Osteoblast (primary cell): Measurements from ENCODE around the gene CLASP2. TPM values are rescaled to one million over a fixed set of nuclear protein-coding genes. Genes with fewer than 3 reads are reported as not detected.

Source experiments
- DNase-seq: peaks from one replicate; pipeline ENCODE4 v3.0.0; 2011; ENCODE audit warnings: low spot score, mixed read lengths; ENCODE audit not compliant: insufficient read length; ENCODE audit errors: missing footprints
- H2AFZ ChIP-seq: 2 replicates; pipeline ENCODE4 v1.6.0; 2011; ENCODE audit warnings: mild to moderate bottlenecking, low read length
- H3K27ac ChIP-seq: 2 replicates; pipeline ENCODE4 v1.5.1; 2011; ENCODE audit warnings: mild to moderate bottlenecking, low read depth, low read length, moderate library complexity
- H3K27me3 ChIP-seq: 2 replicates; pipeline ENCODE4 v1.6.0; 2012; ENCODE audit warnings: mild to moderate bottlenecking, control low read depth, inconsistent platforms, low read length, moderate library complexity; ENCODE audit not compliant: insufficient read depth
- H3K36me3 ChIP-seq: 2 replicates; pipeline ENCODE4 v1.5.1; 2011; ENCODE audit warnings: mild to moderate bottlenecking, low read length, control low read depth, moderate library complexity; ENCODE audit not compliant: insufficient read depth
- H3K4me1 ChIP-seq: 2 replicates; pipeline ENCODE4 v1.5.1; 2011; ENCODE audit warnings: mild to moderate bottlenecking, low read length, control low read depth, moderate library complexity; ENCODE audit not compliant: insufficient read depth
- H3K4me2 ChIP-seq: 2 replicates; pipeline ENCODE4 v1.6.0; 2011; ENCODE audit warnings: mild to moderate bottlenecking, low read length; ENCODE audit not compliant: insufficient read depth
- H3K4me3 ChIP-seq: fragments of 200-600 bp; sonication (generic); 3 replicates; pipeline ENCODE4 v1.5.1; 2012; ENCODE audit warnings: mild to moderate bottlenecking, low read length, inconsistent platforms; ENCODE audit not compliant: insufficient read depth
- H3K79me2 ChIP-seq: 2 replicates; pipeline ENCODE4 v1.6.0; 2012; ENCODE audit warnings: mild to moderate bottlenecking, low read length, control low read depth, inconsistent platforms; ENCODE audit not compliant: insufficient read depth
- H3K9me3 ChIP-seq: 2 replicates; pipeline ENCODE4 v1.5.1; 2011; ENCODE audit warnings: low read depth, low read length, control low read depth
- H4K20me1 ChIP-seq: 2 replicates; pipeline ENCODE4 v1.6.0; 2012; ENCODE audit warnings: mild to moderate bottlenecking, low read length, control low read depth; ENCODE audit not compliant: insufficient read depth
- CTCF ChIP-seq: IDR thresholded peaks from 2 replicates; pipeline ENCODE4 v1.5.1; 2011; ENCODE audit warnings: mild to moderate bottlenecking, low read depth, low read length, moderate library complexity; ENCODE audit errors: extremely low read depth
- total RNA-seq: library from RNA; depleted of rRNA; stranded (reverse); fragments of >200 nt; gene quantifications from 2 replicates; pipeline ENCODE4 v1.2.3, GENCODE V29; 2012

The CLASP2 gene
- total RNA-seq, 1 donor = 52.1 TPM

- Histone ChIP-seq H3K79me2 (peaks cover 27% of the 10 kb centered on the region), H3K9me3 (no peaks in the 10 kb centered on the region), H3K4me3 (peak overlapping the region; percentile 63), H3K4me1 (peaks cover 43% of the 10 kb centered on the region), H3K4me2 (peak overlapping the region; percentile 93), H3K36me3 (no peaks in the 10 kb centered on the region), H3K27me3 (no peaks in the 10 kb centered on the region), H3K27ac (peak overlapping the region; percentile 47), H2AFZ (peak overlapping the region; percentile 84), H4K20me1 (no peaks in the 10 kb centered on the region)
- DNase-seq = no peak
- no peak for TF ChIP-seq CTCF
These were observed 58.1 kb downstream of the CLASP2 start for GRCh38 chr3:33659856-33660434.

- Histone ChIP-seq H3K4me3 (peak overlapping the region; percentile 63), H4K20me1 (no peaks in the 10 kb centered on the region), H3K4me2 (peak overlapping the region; percentile 93), H3K36me3 (no peaks in the 10 kb centered on the region), H3K27ac (peak overlapping the region; percentile 47), H3K27me3 (no peaks in the 10 kb centered on the region), H2AFZ (peak overlapping the region; percentile 84), H3K4me1 (peaks cover 36% of the 10 kb centered on the region), H3K79me2 (peaks cover 28% of the 10 kb centered on the region), H3K9me3 (no peaks in the 10 kb centered on the region)
- TF ChIP-seq CTCF = no peak
- DNase-seq = peak; percentile 80
These were observed 58.8 kb downstream of the CLASP2 start for GRCh38 chr3:33658991-33659848.

- Histone ChIP-seq H3K4me3 (peak overlapping the region; percentile 63), H4K20me1 (no peaks in the 10 kb centered on the region), H3K79me2 (peaks cover 32% of the 10 kb centered on the region), H3K9me3 (no peaks in the 10 kb centered on the region), H3K36me3 (no peaks in the 10 kb centered on the region), H3K27ac (no peak overlapping the region), H3K4me2 (peak overlapping the region; percentile 93), H2AFZ (peak overlapping the region; percentile 84), H3K27me3 (no peaks in the 10 kb centered on the region), H3K4me1 (peaks cover 30% of the 10 kb centered on the region)
- no peak for DNase-seq
- TF ChIP-seq CTCF = no peak
These were observed 59.4 kb downstream of the CLASP2 start for GRCh38 chr3:33658621-33658990.

GRCh38 chr3:33658039-33658438 lies 60.0 kb downstream of the CLASP2 start:
- H3K27me3 ChIP-seq = no peaks in the 10 kb centered on the region
- no peaks in the 10 kb centered on the region for H3K36me3 ChIP-seq
- no peaks in the 10 kb centered on the region for H4K20me1 ChIP-seq
- TF ChIP-seq CTCF = no peak
- H3K9me3 ChIP-seq = no peaks in the 10 kb centered on the region
- no peak overlapping the region for H3K4me3 ChIP-seq
- no peak for DNase-seq
- no peak overlapping the region for H2AFZ ChIP-seq
- no peak overlapping the region for H3K27ac ChIP-seq
- H3K4me2 ChIP-seq = no peak overlapping the region
- H3K79me2 ChIP-seq = peaks cover 29% of the 10 kb centered on the region
- peaks cover 24% of the 10 kb centered on the region for H3K4me1 ChIP-seq
